GM19452 (cell line): ENCODE data around the gene ANKDD1A.

ENCODE experiments used
- ATAC-seq: cut with Tn5 transposase; IDR thresholded peaks from one replicate; pipeline ENCODE4 v1.9.1; 2021; ENCODE audit not compliant: unreplicated experiment

Gene ANKDD1A

DNA sequence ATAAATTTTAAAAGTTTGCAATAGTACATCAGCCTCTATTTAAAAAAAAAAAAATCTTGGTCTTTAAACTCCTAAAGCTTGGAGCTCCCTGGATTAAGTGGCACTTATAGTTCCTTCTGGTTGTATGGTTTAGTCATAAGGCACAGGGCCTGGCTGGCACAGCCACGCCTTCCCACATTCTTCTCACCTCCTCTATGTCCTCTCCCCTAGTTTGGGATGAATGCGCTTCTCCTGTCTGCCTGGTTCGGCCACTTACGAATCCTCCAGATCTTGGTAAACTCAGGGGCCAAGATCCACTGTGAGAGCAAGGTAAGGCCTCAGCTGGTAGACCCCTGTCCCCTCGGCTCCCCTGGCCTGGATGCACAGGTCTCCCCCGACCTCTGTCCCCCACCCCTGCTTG is 10.0 kb downstream of the ANKDD1A start:
- no peak for ATAC-seq

DNA sequence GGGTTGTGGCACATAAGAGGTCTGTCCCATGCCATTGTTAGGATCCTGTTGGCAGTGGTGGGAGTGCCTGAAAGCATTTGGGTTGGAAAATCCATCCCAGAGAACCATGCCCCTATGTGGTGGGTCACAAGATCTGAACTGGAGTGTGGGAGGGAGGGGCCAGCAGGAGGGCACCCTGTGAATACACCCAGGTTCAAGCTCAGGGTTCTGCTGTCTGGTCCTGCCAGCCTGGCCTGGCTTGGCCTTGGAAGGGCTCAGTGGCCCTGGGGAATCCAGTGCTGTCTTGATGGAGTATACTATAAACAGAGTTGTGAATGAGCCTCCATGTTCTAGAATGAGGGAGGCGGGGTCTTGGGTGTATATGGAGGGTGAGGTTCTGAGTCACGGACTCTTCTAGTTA is 11.8 kb downstream of the ANKDD1A start:
- ATAC-seq: no peak

DNA sequence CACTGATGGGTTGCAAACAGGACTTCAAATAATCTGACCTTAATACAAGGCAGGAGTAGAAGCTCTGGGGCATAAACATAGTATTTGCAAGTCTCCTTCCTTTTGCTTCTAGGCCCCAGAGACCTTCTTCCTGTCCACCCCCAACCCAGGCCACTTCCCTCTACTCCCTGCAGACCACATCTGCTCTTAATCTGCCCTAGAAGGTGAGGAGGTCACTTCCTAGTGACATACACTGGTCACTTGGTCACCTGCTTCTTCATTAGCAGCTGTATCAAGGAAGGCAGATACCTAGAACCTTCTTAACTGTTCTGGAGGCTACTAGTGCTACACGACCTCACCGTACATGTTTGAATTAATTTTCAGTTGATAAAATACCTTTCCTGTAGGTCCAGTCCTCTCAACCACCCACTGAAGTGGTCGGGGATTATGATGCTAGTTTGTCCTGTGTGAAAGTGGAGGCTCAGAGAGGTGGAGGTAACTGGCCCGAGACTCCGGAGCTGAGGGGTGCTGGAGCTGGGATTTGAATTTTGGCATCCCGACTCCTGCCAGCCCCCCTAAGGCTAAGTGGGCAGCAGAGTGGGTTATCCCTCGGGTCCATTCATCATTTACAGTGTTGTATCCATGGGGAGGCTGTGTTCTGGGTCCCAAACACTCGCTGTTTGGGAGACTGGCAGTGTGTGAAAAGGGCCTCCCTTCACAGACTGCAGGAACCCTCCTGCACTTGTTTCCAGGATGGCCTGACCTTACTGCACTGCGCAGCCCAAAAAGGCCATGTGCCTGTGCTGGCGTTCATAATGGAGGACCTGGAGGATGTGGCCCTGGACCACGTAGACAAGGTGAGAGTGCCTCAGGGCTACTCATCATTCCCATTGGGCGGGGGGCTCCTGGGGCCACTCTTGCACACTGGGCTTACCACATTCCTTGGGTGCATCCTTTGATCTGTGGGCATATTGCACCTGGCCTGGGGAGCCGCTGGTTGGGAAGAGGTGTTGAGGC is 13.9 kb downstream of the ANKDD1A start:
- no peak for ATAC-seq

DNA sequence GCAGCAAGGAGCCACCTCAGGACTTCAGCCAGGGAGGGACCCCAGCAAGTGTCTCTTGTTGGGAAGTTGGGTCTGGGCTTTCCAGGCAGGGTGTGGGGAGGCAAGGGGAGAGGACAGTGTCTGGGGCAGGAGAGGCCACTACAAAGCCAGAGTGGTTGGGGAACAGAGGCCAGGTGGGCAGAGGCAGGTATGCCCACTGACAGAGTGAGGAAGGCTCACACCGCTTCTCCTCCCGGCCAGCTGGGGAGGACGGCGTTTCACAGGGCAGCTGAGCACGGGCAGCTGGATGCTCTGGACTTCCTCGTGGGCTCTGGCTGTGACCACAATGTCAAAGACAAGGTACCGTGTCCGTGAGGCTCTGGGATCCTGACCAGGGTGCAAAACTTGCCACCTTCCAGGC is 15.0 kb downstream of the ANKDD1A start:
- ATAC-seq: no peak

DNA sequence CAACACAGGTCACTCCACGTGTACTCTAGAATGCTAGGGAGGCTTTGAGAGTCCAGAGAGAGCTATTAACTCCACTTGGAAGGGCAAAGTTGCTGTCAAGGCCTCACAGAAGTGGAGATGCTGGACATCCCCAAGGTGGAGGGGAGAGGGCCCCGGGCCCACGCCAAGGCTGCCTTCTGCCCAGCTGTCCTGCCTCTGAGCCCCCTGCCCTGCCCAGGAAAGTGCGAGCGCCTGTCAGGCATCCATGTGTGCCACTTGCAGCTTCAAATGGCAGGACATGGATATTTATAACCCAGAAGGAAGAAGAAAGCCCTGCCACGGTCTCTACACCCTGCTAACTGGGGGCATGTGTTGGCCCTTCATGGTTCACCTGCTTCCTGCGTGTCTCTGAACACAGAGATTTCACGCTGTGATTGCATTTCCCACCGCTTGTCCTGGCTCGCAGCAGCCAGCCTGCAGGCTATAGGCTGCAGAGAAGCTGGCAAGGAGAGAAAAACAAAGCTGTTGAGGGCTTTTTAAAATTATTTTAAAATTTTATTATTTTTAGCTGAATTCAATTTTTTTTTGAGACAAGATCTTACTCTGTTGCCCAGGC is 17.0 kb downstream of the ANKDD1A start:
- no peak for ATAC-seq

DNA sequence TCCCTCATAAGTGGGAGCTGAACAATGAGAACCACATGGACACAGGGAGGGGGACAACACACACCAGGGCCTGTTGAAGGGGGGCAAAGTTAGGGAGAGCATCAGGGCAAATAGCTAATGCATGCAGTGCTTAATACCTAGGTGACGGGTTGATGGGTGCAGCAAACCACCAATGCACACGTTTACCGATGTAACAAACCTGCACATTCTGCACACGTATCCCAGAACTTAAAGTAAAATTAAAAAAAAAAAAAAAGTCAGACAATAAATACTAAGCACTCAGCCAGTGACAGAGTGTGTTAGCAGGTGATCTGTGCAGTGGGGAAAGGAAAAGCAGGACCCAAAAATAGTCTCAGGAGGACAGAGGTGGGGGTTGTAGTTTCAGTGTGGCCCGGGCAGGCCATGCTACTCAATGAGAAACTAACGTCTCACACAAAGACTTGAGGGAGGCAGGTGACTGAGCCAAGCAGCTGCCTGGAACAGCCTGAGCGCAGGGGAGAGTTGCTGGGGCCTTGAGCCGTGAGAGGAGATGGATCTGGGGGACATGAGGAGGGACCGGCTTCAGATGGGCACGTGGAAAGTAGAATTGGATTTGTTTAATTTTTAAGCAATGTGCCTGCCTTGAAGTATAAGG is 18.4 kb downstream of the ANKDD1A start:
- ATAC-seq: peak; percentile 60

DNA sequence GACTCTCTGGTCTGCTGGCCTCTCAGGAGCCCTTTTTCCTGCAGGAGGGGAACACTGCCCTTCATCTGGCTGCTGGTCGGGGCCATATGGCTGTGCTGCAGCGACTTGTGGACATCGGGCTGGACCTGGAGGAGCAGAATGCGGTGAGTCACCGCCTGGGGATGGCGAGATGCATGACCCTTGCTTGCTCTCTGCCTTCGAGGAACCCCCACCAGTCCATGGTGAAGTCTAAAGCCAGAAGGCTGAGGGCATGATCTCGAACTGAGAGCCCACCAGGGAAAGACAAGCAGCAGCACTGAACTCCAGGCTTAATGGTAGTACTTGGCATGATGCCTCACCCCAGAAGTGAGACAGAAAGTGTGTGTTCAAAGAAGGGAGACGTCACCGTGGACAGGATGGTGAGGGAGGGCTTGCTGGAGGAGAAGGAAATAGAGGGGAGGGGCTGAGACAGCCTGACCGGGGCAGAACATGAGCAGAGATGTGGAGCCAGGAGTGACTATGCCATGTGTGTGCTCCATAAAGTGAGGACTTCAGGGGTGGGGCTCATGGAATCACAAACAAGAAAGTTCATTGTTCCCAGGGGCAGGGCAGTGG is 19.2 kb downstream of the ANKDD1A start:
- ATAC-seq: no peak

DNA sequence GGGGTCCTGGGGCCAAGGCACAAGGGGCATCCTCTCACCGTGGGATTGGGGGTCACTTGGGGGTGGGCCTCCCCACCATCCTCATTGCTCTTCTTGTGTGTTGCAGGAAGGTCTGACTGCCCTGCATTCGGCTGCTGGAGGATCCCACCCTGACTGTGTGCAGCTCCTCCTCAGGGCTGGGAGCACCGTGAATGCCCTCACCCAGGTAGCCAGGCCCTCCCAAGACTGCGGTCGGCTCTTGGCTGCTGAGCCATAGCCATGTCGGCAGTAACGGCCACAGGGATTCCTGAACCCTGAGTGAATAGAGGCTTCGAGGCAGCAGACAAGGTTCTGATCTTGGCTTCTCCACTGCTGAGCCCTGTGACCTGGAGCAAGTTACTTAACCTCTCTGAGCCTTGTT is 19.7 kb downstream of the ANKDD1A start:
- ATAC-seq: no peak

DNA sequence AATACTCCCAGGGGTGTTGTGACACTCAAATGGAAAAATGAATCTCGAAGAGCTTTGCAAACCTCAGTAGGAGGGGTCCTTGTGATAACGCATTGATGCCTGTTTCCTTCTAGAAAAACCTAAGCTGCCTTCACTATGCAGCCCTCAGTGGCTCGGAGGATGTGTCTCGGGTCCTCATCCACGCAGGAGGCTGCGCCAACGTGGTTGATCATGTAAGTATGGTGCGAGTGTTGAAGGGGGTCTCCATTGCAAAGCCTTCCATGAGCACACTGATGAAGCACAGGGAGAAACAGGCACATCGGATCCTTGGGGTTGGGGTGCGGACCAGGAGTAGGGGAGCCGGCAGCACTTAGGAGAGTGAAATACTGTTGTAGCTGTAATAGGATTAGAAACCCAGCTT is 22.3 kb downstream of the ANKDD1A start:
- ATAC-seq: no peak

DNA sequence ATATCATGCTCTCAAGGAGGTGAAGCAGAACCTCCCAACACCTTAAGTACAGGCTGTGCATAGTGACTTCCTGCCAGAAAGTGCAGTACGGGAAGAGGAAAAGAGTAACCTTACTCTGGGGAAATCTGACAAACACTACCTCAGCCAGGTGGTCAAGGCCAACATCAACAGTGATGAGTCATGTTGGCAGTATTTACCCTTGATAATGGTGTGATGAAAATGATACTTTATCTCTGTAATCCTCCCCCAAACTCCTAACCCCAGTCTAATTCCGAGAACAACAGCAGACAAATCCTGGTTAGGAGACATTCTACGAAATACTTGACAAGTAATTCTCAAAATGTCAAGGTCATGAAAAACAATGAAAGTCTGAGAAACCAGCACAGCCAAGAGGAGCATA is 26.5 kb downstream of the ANKDD1A start:
- no peak for ATAC-seq

DNA sequence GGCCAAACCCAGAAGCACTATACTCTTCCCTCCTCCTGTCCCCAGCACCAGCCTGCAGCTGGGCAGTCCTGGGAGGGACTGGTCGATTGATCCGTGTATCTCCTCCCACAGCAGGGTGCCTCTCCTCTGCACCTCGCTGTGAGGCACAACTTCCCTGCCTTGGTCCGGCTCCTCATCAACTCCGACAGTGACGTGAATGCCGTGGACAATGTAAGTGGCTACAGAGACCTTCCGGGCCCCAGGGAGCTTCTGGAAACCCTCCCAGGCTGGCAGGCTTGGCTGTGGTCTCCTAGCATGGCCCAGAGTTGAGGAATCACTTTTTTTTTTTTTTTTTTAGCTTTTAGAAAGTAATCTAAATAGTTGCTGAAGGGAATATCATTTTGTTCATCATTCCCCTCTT is 30.7 kb downstream of the ANKDD1A start:
- no peak for ATAC-seq

DNA sequence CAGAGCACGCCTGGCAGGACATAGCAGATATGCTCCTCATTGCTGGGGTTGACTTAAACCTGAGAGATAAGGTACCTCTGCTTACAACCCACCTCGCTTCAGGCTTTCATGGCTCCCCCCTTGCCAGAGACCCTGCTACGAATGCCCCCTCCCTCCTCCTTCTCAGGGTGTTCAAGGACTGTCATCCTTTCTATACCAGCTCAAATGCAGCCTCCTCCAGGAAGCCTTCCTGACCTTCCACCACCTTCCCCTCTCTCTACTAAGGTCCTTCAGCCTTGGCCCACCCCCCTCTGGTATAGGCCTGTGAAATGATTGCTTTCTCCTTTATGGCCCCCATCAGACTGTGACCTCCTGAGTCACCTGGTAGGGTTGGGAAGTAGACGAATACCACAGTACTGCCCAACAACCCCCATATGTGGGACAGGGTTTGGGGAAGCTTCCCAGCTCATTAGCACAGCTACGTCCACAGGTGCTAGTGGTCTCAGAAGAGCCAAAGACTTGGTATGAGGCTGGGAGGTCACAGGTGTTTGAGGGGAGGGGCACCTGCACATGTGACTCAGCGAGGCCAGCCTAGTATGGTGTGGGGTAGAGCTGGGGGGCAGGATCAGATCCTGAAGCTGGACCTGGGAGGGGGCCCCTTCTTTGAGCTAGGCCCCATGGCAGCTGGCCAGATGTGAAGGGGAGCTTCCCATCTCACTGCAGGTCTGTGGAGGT is 32.0 kb downstream of the ANKDD1A start:
- ATAC-seq: no peak

DNA sequence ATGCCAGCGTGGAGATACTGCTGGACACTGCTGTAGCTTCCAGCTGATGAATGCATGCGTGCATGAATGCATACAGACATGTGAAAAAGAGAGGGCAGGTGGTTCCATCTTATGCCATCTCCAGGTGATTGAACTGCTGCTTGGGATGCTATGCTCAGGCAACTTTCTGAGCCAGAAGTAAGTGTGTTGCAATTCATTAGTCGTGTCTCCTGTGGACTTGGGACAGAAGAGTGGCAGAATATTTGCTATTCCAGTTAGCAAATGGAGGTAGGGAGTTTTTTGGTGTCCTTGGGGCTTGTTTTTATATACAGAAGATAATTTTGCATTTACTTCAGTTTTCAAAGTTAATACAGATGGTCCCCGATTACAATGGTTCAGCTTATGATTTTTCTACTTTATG is 33.3 kb downstream of the ANKDD1A start:
- ATAC-seq: no peak

DNA sequence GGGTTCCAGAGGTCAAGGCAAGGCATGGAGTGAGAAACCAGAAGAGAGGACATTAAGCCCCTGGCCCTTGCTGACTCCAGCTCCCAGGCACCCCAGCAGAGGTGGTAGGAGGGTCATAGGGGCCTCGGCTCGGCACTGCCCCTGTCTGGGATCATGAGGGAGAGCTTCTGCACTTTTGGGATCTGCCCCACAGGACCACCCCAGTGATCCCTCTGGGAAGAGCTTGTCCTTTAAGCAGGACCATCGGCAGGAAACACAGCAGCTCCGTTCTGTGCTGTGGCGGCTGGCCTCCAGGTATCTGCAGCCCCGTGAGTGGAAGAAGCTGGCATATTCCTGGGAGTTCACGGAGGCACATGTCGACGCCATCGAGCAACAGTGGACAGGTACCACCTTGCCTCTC is 35.5 kb downstream of the ANKDD1A start:
- ATAC-seq: no peak

DNA sequence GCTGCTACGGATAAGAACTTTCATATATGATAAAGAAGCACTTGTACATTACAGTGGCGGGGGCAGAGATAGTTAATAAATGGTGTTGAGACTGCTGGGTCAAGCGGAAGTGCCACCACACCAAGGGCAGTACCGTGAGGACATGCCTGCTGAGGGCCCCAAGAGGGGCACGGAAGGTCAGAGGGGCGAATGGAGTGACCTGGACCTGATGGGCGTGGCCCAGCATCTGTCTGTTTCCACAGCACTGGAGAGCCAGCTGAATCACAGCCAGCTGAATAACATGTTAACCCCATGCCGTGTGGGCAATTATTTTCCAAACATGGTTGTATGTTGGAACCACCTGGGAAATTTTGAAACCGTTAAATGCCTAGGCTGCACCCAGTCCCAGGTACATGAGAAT is 37.2 kb downstream of the ANKDD1A start:
- ATAC-seq: no peak

DNA sequence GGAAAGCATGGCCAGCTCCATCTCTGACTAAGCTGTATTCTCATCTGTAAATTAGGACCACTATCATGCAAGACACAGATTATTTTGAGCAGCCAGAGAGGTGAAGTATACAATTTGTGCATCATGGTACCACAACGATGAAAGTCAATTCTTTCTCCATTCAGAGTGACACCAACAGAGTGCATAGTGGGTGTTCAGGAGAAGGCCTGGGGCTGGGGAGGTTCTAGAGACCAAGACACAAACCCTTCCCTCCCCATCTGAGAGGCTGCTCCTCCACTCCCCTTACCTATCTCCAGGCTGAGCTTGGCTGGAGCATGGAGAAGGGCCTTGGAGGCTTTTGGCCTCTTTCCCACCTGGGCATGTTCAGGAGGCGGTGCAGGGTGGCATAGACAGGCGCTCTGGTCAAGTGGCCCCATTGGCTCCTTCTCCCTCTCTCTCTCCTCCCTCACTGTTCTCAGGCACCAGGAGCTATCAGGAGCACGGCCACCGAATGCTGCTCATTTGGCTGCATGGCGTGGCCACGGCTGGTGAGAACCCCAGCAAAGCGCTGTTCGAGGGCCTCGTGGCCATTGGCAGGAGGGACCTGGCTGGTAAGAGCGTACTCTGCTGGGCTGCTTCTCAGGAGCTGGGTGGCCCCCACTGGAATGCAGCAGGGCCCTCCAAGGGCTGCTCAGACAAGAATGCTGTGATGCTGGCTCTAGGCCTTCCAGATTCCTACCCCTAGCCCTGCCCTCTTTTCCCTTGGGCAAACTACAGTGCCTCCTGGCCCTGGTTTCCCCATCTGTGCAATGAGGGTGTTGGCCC is 37.9 kb downstream of the ANKDD1A start:
- ATAC-seq: no peak

DNA sequence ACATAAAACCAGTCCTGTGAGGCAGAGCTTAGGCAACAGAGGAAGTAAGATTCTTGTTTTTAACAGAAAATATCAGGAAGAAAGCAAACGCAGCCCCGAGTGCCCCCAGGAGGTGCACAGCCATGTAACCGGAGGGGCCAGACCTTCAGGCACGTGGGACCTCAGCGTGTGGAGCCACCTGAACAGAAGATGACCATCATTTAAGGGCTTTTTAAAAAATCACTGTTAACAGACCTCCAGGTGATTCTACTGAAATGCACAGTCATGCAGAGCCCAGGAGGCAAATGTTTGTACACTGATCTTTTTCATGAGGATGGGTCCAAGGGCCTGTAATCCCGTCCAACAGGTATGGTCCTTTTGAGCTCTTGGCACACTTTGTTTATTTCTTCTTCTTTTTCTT is 39.2 kb downstream of the ANKDD1A start:
- no peak for ATAC-seq

DNA sequence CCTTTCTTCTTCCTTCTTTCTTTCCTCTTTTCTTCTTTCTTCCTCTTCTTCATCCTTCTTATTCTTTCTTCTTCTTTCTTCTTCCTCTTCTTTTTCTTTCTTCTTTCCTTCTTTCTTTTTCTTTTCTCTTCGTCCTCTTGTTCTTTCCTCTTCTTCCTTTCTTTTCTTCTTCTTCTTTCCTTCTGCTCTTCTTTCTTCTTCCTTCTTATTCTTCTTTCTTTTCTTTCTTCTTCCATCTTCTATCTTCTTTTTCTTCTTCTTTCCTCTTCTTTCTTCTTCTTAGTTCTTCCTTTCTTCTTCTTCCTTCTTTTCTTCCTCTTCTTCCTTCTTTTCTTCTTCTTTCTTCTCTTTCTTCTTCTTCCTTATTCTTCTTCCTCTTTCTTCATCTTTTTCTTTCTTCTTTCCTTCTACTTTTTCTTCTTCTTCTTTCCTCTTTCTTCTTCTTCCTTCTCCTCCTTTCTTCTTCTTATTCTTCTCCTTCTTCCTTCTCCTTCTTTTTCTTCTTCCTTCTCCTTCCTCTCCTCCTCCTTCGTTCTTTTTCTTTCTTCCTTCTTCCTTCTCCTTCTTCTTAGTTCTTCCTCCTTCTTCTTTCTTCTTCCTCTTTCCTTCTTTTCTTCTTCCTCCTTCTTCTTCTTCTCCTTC is 40.2 kb downstream of the ANKDD1A start:
- no peak for ATAC-seq

DNA sequence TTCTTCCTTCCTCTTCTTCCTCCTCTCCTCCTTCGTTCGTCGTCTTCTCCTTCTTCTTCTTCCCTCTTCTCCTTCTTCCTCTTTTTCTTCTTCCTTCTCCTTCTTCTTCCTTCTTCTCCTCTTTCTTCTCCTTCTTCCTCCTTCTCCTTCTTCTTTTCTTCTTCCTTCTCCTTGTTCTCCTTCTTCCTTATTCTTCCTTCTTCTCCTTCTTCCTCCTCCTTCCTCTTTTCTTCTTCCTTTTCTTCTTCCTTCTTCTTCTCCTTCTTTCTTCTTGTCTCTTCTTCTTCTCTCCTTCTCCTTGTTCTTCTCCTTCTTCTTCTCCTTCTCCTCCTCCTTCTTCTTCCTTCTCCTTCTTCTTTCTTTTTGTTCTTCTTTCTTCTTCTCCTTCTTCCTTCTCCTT is 42.7 kb downstream of the ANKDD1A start:
- ATAC-seq: no peak

DNA sequence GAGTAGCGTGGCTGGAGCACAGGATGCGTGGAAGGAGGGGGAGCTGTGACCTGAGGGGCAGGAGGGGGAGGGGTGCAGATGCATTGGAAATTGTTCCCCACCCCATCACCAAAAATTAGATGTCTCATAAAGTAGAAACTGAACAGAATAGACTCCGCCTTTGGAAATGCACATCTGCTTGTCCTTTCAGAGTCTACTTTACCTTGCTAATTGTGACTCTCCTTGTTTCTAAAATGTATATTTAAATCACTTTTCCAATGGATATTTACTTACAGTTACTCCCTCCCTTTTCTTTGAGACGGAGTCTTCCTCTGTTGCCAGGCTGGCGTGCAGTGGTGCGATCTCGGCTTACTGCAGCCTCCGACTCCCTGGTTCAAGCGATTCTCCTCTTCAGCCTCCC is 47.4 kb downstream of the ANKDD1A start:
- ATAC-seq: no peak
